Fibroblast of lung (primary cell): ENCODE data around the gene KLHL6.

Source experiments
- EZH2 ChIP-seq: IDR thresholded peaks from 2 replicates; pipeline ENCODE4 v1.5.1; 2012; ENCODE audit warnings: low read length, control low read depth, mild to moderate bottlenecking; ENCODE audit errors: missing control alignments
- TF ChIP-seq, protein P1 (sequence below), 2 donors: IDR thresholded peaks in 1 of 2; conservative IDR thresholded peaks in 1 of 2; 1 replicate in 1 of 2; 2 replicates in 1 of 2; pipeline ENCODE4 v1.5.1; 2011 to 2012; ENCODE audit warnings: low read length in 2 of 2, control low read depth in 1 of 2, inconsistent platforms in 1 of 2, low read depth in 1 of 2, mild to moderate bottlenecking in 1 of 2

DNA sequence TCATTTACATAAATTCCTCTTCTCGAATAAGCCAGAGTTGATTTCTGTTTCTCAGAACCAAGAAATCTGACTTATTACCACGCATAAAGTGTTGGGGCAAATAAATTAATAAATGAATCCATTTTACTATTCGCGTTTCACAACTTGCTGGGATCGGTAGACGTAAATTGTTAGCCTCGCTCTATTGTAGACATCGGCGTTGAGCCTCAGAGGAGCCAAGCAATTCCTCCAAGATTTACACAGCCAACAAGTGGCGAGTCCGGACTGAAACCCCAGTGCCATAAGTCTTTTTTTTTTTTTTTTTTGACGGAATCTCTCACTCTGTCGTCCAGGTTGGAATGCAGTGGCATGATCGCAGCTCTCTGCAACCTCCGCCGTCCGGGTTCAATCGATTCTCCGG lies 8.9 kb downstream of the KLHL6 start:
- TF ChIP-seq, protein P1, sequence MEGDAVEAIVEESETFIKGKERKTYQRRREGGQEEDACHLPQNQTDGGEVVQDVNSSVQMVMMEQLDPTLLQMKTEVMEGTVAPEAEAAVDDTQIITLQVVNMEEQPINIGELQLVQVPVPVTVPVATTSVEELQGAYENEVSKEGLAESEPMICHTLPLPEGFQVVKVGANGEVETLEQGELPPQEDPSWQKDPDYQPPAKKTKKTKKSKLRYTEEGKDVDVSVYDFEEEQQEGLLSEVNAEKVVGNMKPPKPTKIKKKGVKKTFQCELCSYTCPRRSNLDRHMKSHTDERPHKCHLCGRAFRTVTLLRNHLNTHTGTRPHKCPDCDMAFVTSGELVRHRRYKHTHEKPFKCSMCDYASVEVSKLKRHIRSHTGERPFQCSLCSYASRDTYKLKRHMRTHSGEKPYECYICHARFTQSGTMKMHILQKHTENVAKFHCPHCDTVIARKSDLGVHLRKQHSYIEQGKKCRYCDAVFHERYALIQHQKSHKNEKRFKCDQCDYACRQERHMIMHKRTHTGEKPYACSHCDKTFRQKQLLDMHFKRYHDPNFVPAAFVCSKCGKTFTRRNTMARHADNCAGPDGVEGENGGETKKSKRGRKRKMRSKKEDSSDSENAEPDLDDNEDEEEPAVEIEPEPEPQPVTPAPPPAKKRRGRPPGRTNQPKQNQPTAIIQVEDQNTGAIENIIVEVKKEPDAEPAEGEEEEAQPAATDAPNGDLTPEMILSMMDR (conservative IDR thresholded peaks at IDR 0.05 in 1 of 2, IDR thresholded peaks at IDR 0.05 in 1 of 2; ENCODE audit: low read depth in 1 of 2, low read length in 2 of 2) = no peak
- TF ChIP-seq EZH2 = no peak
